ENCODE data around the gene GZMH.

GRCh38 chr14:24565766-24566165, 43.7 kb downstream of the GZMH start:
- TF ChIP-seq CTCF (IDR thresholded peaks at IDR 0.05 in 4 of 5, conservative IDR thresholded peaks at IDR 0.05 in 1 of 5) (no peak), POLR2A (IDR thresholded peaks at IDR 0.05) (no peak)

Measured in gastrocnemius medialis (tissue), 4 donors.